Esophagus squamous epithelium (tissue), 5 donors: ENCODE data around the gene TNIK. TPM values are rescaled to one million over a fixed set of nuclear protein-coding genes. Genes with fewer than 3 reads are reported as not detected.

ENCODE experiments used
- DNase-seq: peaks from one replicate; lab custom pipeline; 2025; lab: John Stamatoyannopoulos, UW
- H3K27ac ChIP-seq, 4 donors: fragments of 200-600 bp; sonication (generic); one replicate each; pipeline ENCODE4 v1.5.1; 2016 to 2019; ENCODE audit warnings: mild to moderate bottlenecking in 1 of 4
- H3K27me3 ChIP-seq, 4 donors: fragments of 200-600 bp; sonication (generic); 1 replicate in 3 of 4; 2 replicates in 1 of 4; pipeline versions ENCODE4 v1.5.1 to v1.6.0; 2017 to 2021; ENCODE audit warnings: antibody characterized with exemption in 1 of 4
- H3K36me3 ChIP-seq, 3 donors: fragments of 200-600 bp; sonication (generic); one replicate each; pipeline ENCODE4 v1.5.1; 2016 to 2019
- H3K4me1 ChIP-seq, 3 donors: fragments of 200-600 bp; sonication (generic); one replicate each; pipeline ENCODE4 v1.5.1; 2017 to 2019
- H3K4me3 ChIP-seq, 4 donors: fragments of 200-600 bp; sonication (generic); 1 replicate in 3 of 4; 2 replicates in 1 of 4; pipeline ENCODE4 v1.5.1; 2016 to 2019; ENCODE audit warnings: mild to moderate bottlenecking in 2 of 4, moderate library complexity in 1 of 4
- H3K9me3 ChIP-seq, 3 donors: fragments of 200-600 bp; sonication (generic); one replicate each; pipeline ENCODE4 v1.5.1; 2016 to 2019
- CTCF ChIP-seq, 6 experiments: fragments of 450-650 bp in 4 of 6; fragments of 200-600 bp in 2 of 6; sonication (generic) in 2 of 6; IDR thresholded peaks; one replicate each; pipeline ENCODE4 v1.5.1; 2016 to 2019; ENCODE audit warnings: antibody characterized with exemption in 6 of 6, mild to moderate bottlenecking in 4 of 6, moderate library complexity in 4 of 6
- POLR2A ChIP-seq, 4 donors: fragments of 450-650 bp; IDR thresholded peaks; one replicate each; pipeline ENCODE4 v1.6.1; 2017; ENCODE audit warnings: antibody characterized with exemption in 4 of 4, mild to moderate bottlenecking in 4 of 4, moderate library complexity in 3 of 4
- WGBS, 2 donors: methylation state at CpG; one replicate each; pipeline ENCODE4 v1.1.5; 2018; 5-methylcytosine and 5-hydroxymethylcytosine counted together
- intact Hi-C: fragments of 100-400 bp; cut with DNase I; formaldehyde crosslinking; loops from one replicate; pipeline ENCODE4 v1.15.0; 2022
- total RNA-seq, 4 donors: library from RNA; depleted of rRNA; stranded (reverse); fragments of >200 nt; gene quantifications; one replicate each; pipeline ENCODE4 v1.1.0, GENCODE V29; 2016
- donor health status: DM: yes; HTN: yes; CAD: no.

The TNIK gene
- total RNA-seq, 4 donors from 2014 or later = 2.2 to 11.6 (median 4.7) TPM

GRCh38 chr3:171464462-171464861 is 4.3 kb upstream of the TNIK start:
- peaks cover 0 to 22% (median 0%) of the 10 kb centered on the region in 3 donors for H3K4me1 ChIP-seq
- no peaks in the 10 kb centered on the region for H3K9me3 ChIP-seq
- no peak overlapping the region for H3K4me3 ChIP-seq
- peaks cover 0 to 11% (median 0%) of the 10 kb centered on the region in 4 donors for H3K27me3 ChIP-seq
- DNase-seq = no peak
- no peak for TF ChIP-seq CTCF (IDR thresholded peaks at IDR 0.05)
- no peak for TF ChIP-seq POLR2A (IDR thresholded peaks at IDR 0.05)
- intact Hi-C loops = no loop called here
- no peak overlapping the region for H3K27ac ChIP-seq
- H3K36me3 ChIP-seq = no peaks in the 10 kb centered on the region
- WGBS, 2 donors = 84 to 96% methylated on average over 3 of the region's 3 CpGs

GRCh38 chr3:171462224-171462623 is 2.0 kb upstream of the TNIK start:
- Histone ChIP-seq H3K9me3 (no peaks in the 10 kb centered on the region), H3K4me3 (no peak overlapping the region), H3K27ac (no peak overlapping the region), H3K36me3 (no peaks in the 10 kb centered on the region), H3K4me1 (peaks cover 2 to 45% (median 9%) of the 10 kb centered on the region in 3 donors), H3K27me3 (peaks cover 0 to 11% (median 0%) of the 10 kb centered on the region in 4 donors)
- intact Hi-C loops = no loop called here
- 45 to 50% methylated on average over 1 of the region's 1 CpG for WGBS, 2 donors
- no peak for TF ChIP-seq POLR2A (IDR thresholded peaks at IDR 0.05)
- TF ChIP-seq CTCF (IDR thresholded peaks at IDR 0.05) = no peak
- DNase-seq = no peak

GRCh38 chr3:171461525-171461917 is 1.3 kb upstream of the TNIK start:
- H3K9me3 ChIP-seq = no peaks in the 10 kb centered on the region
- TF ChIP-seq POLR2A (IDR thresholded peaks at IDR 0.05) = no peak
- TF ChIP-seq CTCF (IDR thresholded peaks at IDR 0.05) = no peak
- H3K4me3 ChIP-seq = peak overlapping the region; percentile 73 to 96 (median 80)
- peak overlapping the region in 3 of 4 donors; percentile 84 to 88 (median 87) for H3K27ac ChIP-seq
- peaks cover 0 to 11% (median 0%) of the 10 kb centered on the region in 4 donors for H3K27me3 ChIP-seq
- no peaks in the 10 kb centered on the region for H3K36me3 ChIP-seq
- DNase-seq = no peak
- 18 to 25% methylated on average over 2 of the region's 2 CpGs for WGBS, 2 donors
- H3K4me1 ChIP-seq = peaks cover 5 to 50% (median 9%) of the 10 kb centered on the region in 3 donors
- intact Hi-C loops = no loop called here

- H3K9me3 ChIP-seq = no peaks in the 10 kb centered on the region
- H3K27me3 ChIP-seq = peaks cover 0 to 11% (median 0%) of the 10 kb centered on the region in 4 donors
- WGBS, 2 donors = 1 to 2% methylated on average over 19 to 25 of the region's 51 CpGs
- H3K4me1 ChIP-seq = peaks cover 5 to 56% (median 9%) of the 10 kb centered on the region in 3 donors
- no peak for DNase-seq
- TF ChIP-seq POLR2A (IDR thresholded peaks at IDR 0.05) (no peak), CTCF (IDR thresholded peaks at IDR 0.05) (no peak)
- H3K4me3 ChIP-seq = peak overlapping the region; percentile 73 to 96 (median 80)
- intact Hi-C loops = no loop called here
- H3K27ac ChIP-seq = peak overlapping the region; percentile 72 to 88 (median 86)
- H3K36me3 ChIP-seq = no peaks in the 10 kb centered on the region
Observed at GRCh38 chr3:171460725-171461524, 720 bp upstream of the TNIK start.
